ENCODE results near the gene MICU1.
"Not testable (repeated sequence)": the region's sequence is repeated elsewhere in the genome, so short reads cannot be mapped to it uniquely, and the experiment has no call there.

The MICU1 gene

GRCh38 chr10:72429931-72430330 is 195.9 kb downstream of the MICU1 start:
- H3K9me3 Mint-ChIP-seq = no peaks in the 10 kb centered on the region
- no peak overlapping the region for H3K4me3 Mint-ChIP-seq
- no peaks in the 10 kb centered on the region for H3K4me1 Mint-ChIP-seq
- DNase-seq (ENCODE audit: low spot score in 2 of 2) (no peak), ATAC-seq (no peak)
- no peak overlapping the region for H3K27ac Mint-ChIP-seq
- no peaks in the 10 kb centered on the region for H3K36me3 Mint-ChIP-seq

- no peaks in the 10 kb centered on the region for H3K4me1 Mint-ChIP-seq
- DNase-seq (ENCODE audit: low spot score in 2 of 2) (no peak), ATAC-seq (no peak)
- H3K4me3 Mint-ChIP-seq = no peak overlapping the region
- peaks cover 7% of the 10 kb centered on the region for H3K36me3 Mint-ChIP-seq
- H3K27ac Mint-ChIP-seq = no peak overlapping the region
- H3K9me3 Mint-ChIP-seq = peaks cover 3% of the 10 kb centered on the region
These were observed 198.9 kb downstream of the MICU1 start for GRCh38 chr10:72426986-72427385.

- ATAC-seq (no peak), DNase-seq (ENCODE audit: low spot score in 2 of 2) (no peak)
- no peak overlapping the region for H3K27ac Mint-ChIP-seq
- peaks cover 19% of the 10 kb centered on the region for H3K36me3 Mint-ChIP-seq
- H3K4me3 Mint-ChIP-seq = no peak overlapping the region
- no peaks in the 10 kb centered on the region for H3K4me1 Mint-ChIP-seq
- H3K9me3 Mint-ChIP-seq = peaks cover 3% of the 10 kb centered on the region
These were observed 200.7 kb downstream of the MICU1 start for GRCh38 chr10:72425133-72425532.

- peaks cover 19% of the 10 kb centered on the region for H3K36me3 Mint-ChIP-seq
- H3K4me3 Mint-ChIP-seq = no peak overlapping the region
- no peaks in the 10 kb centered on the region for H3K4me1 Mint-ChIP-seq
- no peak for ATAC-seq
- no peak overlapping the region for H3K27ac Mint-ChIP-seq
- peaks cover 3% of the 10 kb centered on the region for H3K9me3 Mint-ChIP-seq
- DNase-seq (ENCODE audit: low spot score in 2 of 2) = no peak
These were observed 201.3 kb downstream of the MICU1 start for GRCh38 chr10:72424561-72424960.

- H3K9me3 Mint-ChIP-seq = peaks cover 3% of the 10 kb centered on the region
- H3K36me3 Mint-ChIP-seq = peaks cover 19% of the 10 kb centered on the region
- no peaks in the 10 kb centered on the region for H3K4me1 Mint-ChIP-seq
- DNase-seq (ENCODE audit: low spot score in 2 of 2) (no peak), ATAC-seq (no peak)
- no peak overlapping the region for H3K27ac Mint-ChIP-seq
- H3K4me3 Mint-ChIP-seq = no peak overlapping the region
These were observed 202.5 kb downstream of the MICU1 start for GRCh38 chr10:72423426-72423825.

- Mint-ChIP-seq H3K4me1 (no peaks in the 10 kb centered on the region), H3K36me3 (peaks cover 19% of the 10 kb centered on the region), H3K9me3 (peaks cover 3% of the 10 kb centered on the region), H3K4me3 (no peak overlapping the region), H3K27ac (no peak overlapping the region)
- ATAC-seq (no peak), DNase-seq (ENCODE audit: low spot score in 2 of 2) (no peak)
These were observed 203.9 kb downstream of the MICU1 start for GRCh38 chr10:72421885-72422540.

- Mint-ChIP-seq H3K9me3 (peaks cover 3% of the 10 kb centered on the region), H3K4me1 (no peaks in the 10 kb centered on the region), H3K4me3 (no peak overlapping the region), H3K36me3 (peaks cover 19% of the 10 kb centered on the region), H3K27ac (no peak overlapping the region)
- no peak for DNase-seq (ENCODE audit: low spot score in 2 of 2)
- no peak for ATAC-seq
These were observed 206.6 kb downstream of the MICU1 start for GRCh38 chr10:72419241-72419640.

- H3K4me1 Mint-ChIP-seq = no peaks in the 10 kb centered on the region
- peaks cover 19% of the 10 kb centered on the region for H3K36me3 Mint-ChIP-seq
- no peak overlapping the region for H3K4me3 Mint-ChIP-seq
- DNase-seq (ENCODE audit: low spot score in 2 of 2) (no peak), ATAC-seq (no peak)
- no peak overlapping the region for H3K27ac Mint-ChIP-seq
- peaks cover 3% of the 10 kb centered on the region for H3K9me3 Mint-ChIP-seq
These were observed 207.2 kb downstream of the MICU1 start for GRCh38 chr10:72418679-72419078.

- no peak overlapping the region for H3K4me3 Mint-ChIP-seq
- DNase-seq (ENCODE audit: low spot score in 2 of 2) = no peak
- peaks cover 19% of the 10 kb centered on the region for H3K36me3 Mint-ChIP-seq
- H3K9me3 Mint-ChIP-seq = peaks cover 2% of the 10 kb centered on the region
- no peaks in the 10 kb centered on the region for H3K4me1 Mint-ChIP-seq
- no peak overlapping the region for H3K27ac Mint-ChIP-seq
- ATAC-seq = no peak
These were observed 207.9 kb downstream of the MICU1 start for GRCh38 chr10:72417971-72418370.

- DNase-seq (ENCODE audit: low spot score in 2 of 2) (no peak), ATAC-seq (no peak)
- Mint-ChIP-seq H3K4me3 (no peak overlapping the region), H3K27ac (no peak overlapping the region), H3K36me3 (peaks cover 9% of the 10 kb centered on the region), H3K9me3 (no peaks in the 10 kb centered on the region), H3K4me1 (no peaks in the 10 kb centered on the region)
These were observed 209.2 kb downstream of the MICU1 start for GRCh38 chr10:72416661-72417060.

GRCh38 chr10:72414642-72415041 is 211.2 kb downstream of the MICU1 start:
- H3K9me3 Mint-ChIP-seq = no peaks in the 10 kb centered on the region
- H3K4me1 Mint-ChIP-seq = no peaks in the 10 kb centered on the region
- no peak for ATAC-seq
- H3K36me3 Mint-ChIP-seq = no peaks in the 10 kb centered on the region
- no peak overlapping the region for H3K4me3 Mint-ChIP-seq
- no peak overlapping the region for H3K27ac Mint-ChIP-seq
- DNase-seq (ENCODE audit: low spot score in 2 of 2) = no peak

GRCh38 chr10:72409167-72409566 is 216.7 kb downstream of the MICU1 start:
- H3K9me3 Mint-ChIP-seq = no peaks in the 10 kb centered on the region
- H3K4me1 Mint-ChIP-seq = no peaks in the 10 kb centered on the region
- no peak overlapping the region for H3K27ac Mint-ChIP-seq
- H3K36me3 Mint-ChIP-seq = peaks cover 13% of the 10 kb centered on the region
- DNase-seq (ENCODE audit: low spot score in 2 of 2) = no peak
- no peak for ATAC-seq
- H3K4me3 Mint-ChIP-seq = no peak overlapping the region

- H3K4me1 Mint-ChIP-seq = no peaks in the 10 kb centered on the region
These were observed 217.8 kb downstream of the MICU1 start for GRCh38 chr10:72407927-72408600.

GRCh38 chr10:72407471-72407870 is 218.4 kb downstream of the MICU1 start:
- no peak for ATAC-seq
- Mint-ChIP-seq H3K27ac (no peak overlapping the region), H3K4me3 (no peak overlapping the region), H3K9me3 (no peaks in the 10 kb centered on the region), H3K36me3 (peaks cover 19% of the 10 kb centered on the region), H3K4me1 (no peaks in the 10 kb centered on the region)
- DNase-seq (ENCODE audit: low spot score in 2 of 2) = no peak

More at GRCh38 chr10:72407927-72408600, 217.8 kb downstream of the MICU1 start:
- Mint-ChIP-seq H3K36me3 (peaks cover 19% of the 10 kb centered on the region), H3K27ac (no peak overlapping the region), H3K4me3 (no peak overlapping the region), H3K9me3 (no peaks in the 10 kb centered on the region)
- DNase-seq (ENCODE audit: low spot score in 2 of 2) (no peak), ATAC-seq (no peak)

- not testable (repeated sequence) for H3K4me1 Mint-ChIP-seq; DNase-seq (ENCODE audit: low spot score in 2 of 2); H3K27ac Mint-ChIP-seq; H3K4me3 Mint-ChIP-seq; H3K9me3 Mint-ChIP-seq; ATAC-seq; H3K36me3 Mint-ChIP-seq
These were observed 230.3 kb downstream of the MICU1 start for GRCh38 chr10:72395581-72395980.

- Mint-ChIP-seq H3K4me1 (no peaks in the 10 kb centered on the region), H3K4me3 (no peak overlapping the region), H3K27ac (no peak overlapping the region), H3K36me3 (no peaks in the 10 kb centered on the region), H3K9me3 (no peaks in the 10 kb centered on the region)
- no peak for DNase-seq (ENCODE audit: low spot score in 2 of 2)
- no peak for ATAC-seq
These were observed 233.3 kb downstream of the MICU1 start for GRCh38 chr10:72392571-72392970.
